Loucy (cell line): ENCODE measurements around the gene VRK2.
"Not testable (repeated sequence)": the region's sequence is repeated elsewhere in the genome, so short reads cannot be mapped to it uniquely, and the experiment has no call there.

ENCODE experiments used
- CTCF ChIP-seq: fragments of 200-600 bp; sonication (generic); conservative IDR thresholded peaks from 2 replicates; pipeline ENCODE4 v1.5.1; 2014; ENCODE audit warnings: mild to moderate bottlenecking, antibody characterized with exemption, low read length
- EZH2phosphoT487 ChIP-seq: fragments of 200-600 bp; IDR thresholded peaks from 2 replicates; pipeline ENCODE4 v1.6.1; 2018; ENCODE audit warnings: antibody characterized with exemption, mild to moderate bottlenecking, moderate library complexity, borderline replicate concordance

GRCh38 chr2:58170334-58170933, 123.8 kb downstream of the VRK2 start:
- TF ChIP-seq CTCF, EZH2phosphoT487: not testable (repeated sequence)
